CD4-positive, alpha-beta T cell (primary cell): Measurements from ENCODE around the gene GABRD. TPM values are rescaled to one million over a fixed set of nuclear protein-coding genes. Genes with fewer than 3 reads are reported as not detected.

Experiments used
- ATAC-seq: fragments of 200-7000 bp; cut with Tn5 transposase; one replicate; pipeline ENCODE4 v1.10.0; 2022; ENCODE audit warnings: mild to moderate bottlenecking; ENCODE audit not compliant: poor library complexity
- CTCF ChIA-PET: fragments of 350-600 bp; sonication (Branson Sonifier 250); formaldehyde crosslinking; loops from one replicate; lab custom pipeline; 2021; ENCODE audit warnings: antibody characterized with exemption, inconsistent platforms; lab: Charles Lee
- POLR2A ChIA-PET: fragments of 350-600 bp; sonication (Branson Sonifier 250); formaldehyde crosslinking; loops from one replicate; lab custom pipeline; 2021; ENCODE audit warnings: antibody characterized with exemption, inconsistent platforms; lab: Charles Lee
- DNase-seq, 14 experiments: peaks; one replicate each; pipeline ENCODE4 v3.0.0-alpha.2; 2013 to 2020; ENCODE audit warnings: mixed read lengths in 2 of 14
- H3K27ac ChIP-seq, 2 donors: one replicate each; pipeline versions ENCODE4 v1.5.1 to v1.7.0; 2013; ENCODE audit warnings: low read length in 2 of 2, low read depth in 1 of 2, mild to moderate bottlenecking in 1 of 2
- H3K27me3 ChIP-seq, 2 experiments: 1 replicate in 1 of 2; 2 replicates in 1 of 2; pipeline versions ENCODE4 v1.6.1 to v1.7.0; 2013; ENCODE audit warnings: low read length in 2 of 2, control low read depth in 1 of 2, mild to moderate bottlenecking in 1 of 2, moderate library complexity in 1 of 2; ENCODE audit not compliant: insufficient read depth in 2 of 2, control insufficient read depth in 1 of 2
- H3K36me3 ChIP-seq: one replicate; pipeline ENCODE4 v1.6.1; 2013; ENCODE audit warnings: low read length, control low read depth; ENCODE audit not compliant: insufficient read depth
- H3K4me1 ChIP-seq: one replicate; pipeline ENCODE4 v1.6.1; 2013; ENCODE audit warnings: low read length, control low read depth; ENCODE audit not compliant: insufficient read depth
- H3K4me3 ChIP-seq: one replicate; pipeline ENCODE4 v1.5.1; 2013; ENCODE audit warnings: mild to moderate bottlenecking, low read length, moderate library complexity
- H3K9me3 ChIP-seq, 2 experiments: 1 replicate in 1 of 2; 2 replicates in 1 of 2; pipeline versions ENCODE4 v1.6.1 to v1.7.0; 2013; ENCODE audit warnings: low read length in 2 of 2, mild to moderate bottlenecking in 2 of 2, control low read depth in 1 of 2, moderate library complexity in 1 of 2; ENCODE audit not compliant: control insufficient read depth in 1 of 2, insufficient read depth in 1 of 2
- H3K27ac Mint-ChIP-seq: one replicate; pipeline ENCODE4 v1.8.0; 2020; ENCODE audit warnings: mixed read lengths
- H3K27me3 Mint-ChIP-seq: one replicate; pipeline ENCODE4 v1.8.0; 2021; ENCODE audit warnings: mixed read lengths
- H3K36me3 Mint-ChIP-seq: one replicate; pipeline ENCODE4 v1.8.0; 2021; ENCODE audit warnings: low read depth, mixed read lengths
- H3K4me1 Mint-ChIP-seq: one replicate; pipeline ENCODE4 v1.8.0; 2021; ENCODE audit warnings: low read depth, mixed read lengths
- H3K4me3 Mint-ChIP-seq: one replicate; pipeline ENCODE4 v1.8.0; 2020; ENCODE audit warnings: mild to moderate bottlenecking, mixed read lengths
- H3K9me3 Mint-ChIP-seq: one replicate; pipeline ENCODE4 v1.8.0; 2020; ENCODE audit warnings: mixed read lengths
- CTCF ChIP-seq: fragments of 200-600 bp; IDR thresholded peaks from one replicate; pipeline ENCODE4 v1.8.0; 2022; ENCODE audit warnings: antibody characterized with exemption, mild to moderate bottlenecking
- intact Hi-C, 2 experiments: fragments of 100-400 bp; cut with DNase I in 1 of 2; cut with micrococcal nuclease in 1 of 2; formaldehyde crosslinking; loops; one replicate each; pipeline versions ENCODE4 v1.15.1 to v1.9.0; 2023 to 2025; cut with DNase I, micrococcal nuclease
- total RNA-seq, 174 experiments: library from RNA in 2 of 174; stranded (reverse) in 2 of 174; gene quantifications; one replicate each; pipeline ENCODE4 v1.2.3 and lab custom pipeline; 2021 to 2026

Gene GABRD
- total RNA-seq, 2 experiments from 2014 or later, result 0.38 to 0.42 TPM

DNA sequence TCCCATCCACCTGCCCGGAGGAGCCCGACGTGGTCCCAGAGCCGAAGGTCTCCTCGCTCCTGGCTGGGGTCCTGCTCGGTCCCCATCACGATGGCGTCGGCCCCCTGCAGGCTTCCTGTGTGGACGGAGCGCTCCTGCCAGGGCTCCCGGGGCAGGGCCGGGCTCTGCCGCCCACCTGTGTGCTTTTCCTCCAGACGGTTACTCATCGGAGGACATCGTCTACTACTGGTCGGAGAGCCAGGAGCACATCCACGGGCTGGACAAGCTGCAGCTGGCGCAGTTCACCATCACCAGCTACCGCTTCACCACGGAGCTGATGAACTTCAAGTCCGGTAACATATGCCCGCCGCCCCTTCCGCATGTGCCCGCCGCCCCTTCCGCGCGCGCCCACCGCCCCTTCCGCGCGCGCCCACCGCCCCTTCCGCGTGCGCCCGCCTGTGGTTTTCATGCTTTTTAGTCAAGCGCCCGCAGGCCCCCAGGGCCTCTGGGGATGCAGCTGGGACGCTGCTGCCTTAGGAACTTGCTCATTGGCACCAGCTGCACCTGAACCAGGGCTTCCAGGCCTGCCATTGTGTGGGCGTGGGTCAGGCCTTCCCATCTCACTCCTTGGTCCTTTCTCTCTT lies 8.9 kb downstream of the GABRD start:
- H3K9me3 Mint-ChIP-seq, result no peaks in the 10 kb centered on the region
- no peaks in the 10 kb centered on the region for H3K4me1 Mint-ChIP-seq
- H3K4me3 ChIP-seq, result no peak overlapping the region
- H3K4me1 ChIP-seq, result peaks cover 14% of the 10 kb centered on the region
- H3K27ac Mint-ChIP-seq, result no peak overlapping the region
- ChIA-PET CTCF (no interaction called here), POLR2A (no interaction called here)
- TF ChIP-seq CTCF, result no peak
- intact Hi-C loops, result no loop called here
- H3K27ac ChIP-seq, result no peak overlapping the region
- H3K9me3 ChIP-seq, result peaks cover 0 to 17% of the 10 kb centered on the region in 2 experiments
- H3K27me3 Mint-ChIP-seq, result peaks cover 17% of the 10 kb centered on the region
- H3K36me3 Mint-ChIP-seq, result no peaks in the 10 kb centered on the region
- peaks cover 6 to 16% of the 10 kb centered on the region in 2 experiments for H3K27me3 ChIP-seq
- H3K36me3 ChIP-seq, result no peaks in the 10 kb centered on the region
- H3K4me3 Mint-ChIP-seq, result no peak overlapping the region
- ATAC-seq, result no peak
- peak in 1 of 14 experiments; percentile 5 for DNase-seq

- peak in 1 of 14 experiments; percentile 9 for DNase-seq
- Mint-ChIP-seq H3K27me3 (peaks cover 7% of the 10 kb centered on the region), H3K9me3 (no peaks in the 10 kb centered on the region), H3K36me3 (no peaks in the 10 kb centered on the region), H3K27ac (no peak overlapping the region), H3K4me3 (no peak overlapping the region), H3K4me1 (no peaks in the 10 kb centered on the region)
- Histone ChIP-seq H3K36me3 (no peaks in the 10 kb centered on the region), H3K27me3 (peaks cover 0 to 9% of the 10 kb centered on the region in 2 experiments), H3K27ac (no peak overlapping the region), H3K9me3 (peaks cover 0 to 17% of the 10 kb centered on the region in 2 experiments), H3K4me1 (peaks cover 14% of the 10 kb centered on the region), H3K4me3 (no peak overlapping the region)
- no peak for TF ChIP-seq CTCF
- ATAC-seq, result no peak
- ChIA-PET POLR2A (no interaction called here), CTCF (no interaction called here)
- intact Hi-C loops, result no loop called here
Observed at GRCh38 chr1:2028870-2029560, 9.9 kb downstream of the GABRD start.

- ATAC-seq (no peak), DNase-seq (peak in 1 of 14 experiments; percentile 12)
- no peak overlapping the region for H3K27ac ChIP-seq
- Mint-ChIP-seq H3K4me1 (no peaks in the 10 kb centered on the region), H3K27me3 (peaks cover 6% of the 10 kb centered on the region), H3K9me3 (no peaks in the 10 kb centered on the region), H3K36me3 (no peaks in the 10 kb centered on the region), H3K4me3 (no peak overlapping the region), H3K27ac (no peak overlapping the region)
- H3K9me3 ChIP-seq, result peaks cover 0 to 11% of the 10 kb centered on the region in 2 experiments
- H3K36me3 ChIP-seq, result no peaks in the 10 kb centered on the region
- no peak for TF ChIP-seq CTCF
- peaks cover 0 to 3% of the 10 kb centered on the region in 2 experiments for H3K27me3 ChIP-seq
- ChIA-PET POLR2A (no interaction called here), CTCF (no interaction called here)
- intact Hi-C loops, result no loop called here
- H3K4me1 ChIP-seq, result peaks cover 14% of the 10 kb centered on the region
- H3K4me3 ChIP-seq, result no peak overlapping the region
Observed at GRCh38 chr1:2029561-2029960, 10.4 kb downstream of the GABRD start.
